ENCODE data around the gene CNTN1.

DNA sequence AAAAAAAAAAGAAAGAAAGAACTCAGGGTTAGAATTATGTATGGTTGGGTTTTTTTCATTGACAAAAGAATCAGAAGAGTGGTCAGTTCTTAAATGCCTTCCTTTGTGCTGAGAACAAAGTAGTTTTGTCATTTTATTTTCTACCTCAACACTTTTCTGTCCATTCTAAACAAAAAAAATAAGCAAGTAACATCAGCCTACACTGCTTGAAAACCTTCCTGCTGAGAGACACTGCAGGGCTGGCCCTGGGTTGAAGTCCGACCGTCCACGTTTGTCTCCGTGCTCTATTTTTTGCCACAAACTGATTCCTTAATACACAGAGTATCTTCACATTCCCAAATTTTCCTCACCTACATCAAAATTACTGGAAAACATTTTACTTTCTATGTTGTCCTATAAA, 284.3 kb downstream of the CNTN1 start:
- TF ChIP-seq POLR2AphosphoS5 (IDR thresholded peaks at IDR 0.05): no peak
- TF ChIP-seq, protein P1, sequence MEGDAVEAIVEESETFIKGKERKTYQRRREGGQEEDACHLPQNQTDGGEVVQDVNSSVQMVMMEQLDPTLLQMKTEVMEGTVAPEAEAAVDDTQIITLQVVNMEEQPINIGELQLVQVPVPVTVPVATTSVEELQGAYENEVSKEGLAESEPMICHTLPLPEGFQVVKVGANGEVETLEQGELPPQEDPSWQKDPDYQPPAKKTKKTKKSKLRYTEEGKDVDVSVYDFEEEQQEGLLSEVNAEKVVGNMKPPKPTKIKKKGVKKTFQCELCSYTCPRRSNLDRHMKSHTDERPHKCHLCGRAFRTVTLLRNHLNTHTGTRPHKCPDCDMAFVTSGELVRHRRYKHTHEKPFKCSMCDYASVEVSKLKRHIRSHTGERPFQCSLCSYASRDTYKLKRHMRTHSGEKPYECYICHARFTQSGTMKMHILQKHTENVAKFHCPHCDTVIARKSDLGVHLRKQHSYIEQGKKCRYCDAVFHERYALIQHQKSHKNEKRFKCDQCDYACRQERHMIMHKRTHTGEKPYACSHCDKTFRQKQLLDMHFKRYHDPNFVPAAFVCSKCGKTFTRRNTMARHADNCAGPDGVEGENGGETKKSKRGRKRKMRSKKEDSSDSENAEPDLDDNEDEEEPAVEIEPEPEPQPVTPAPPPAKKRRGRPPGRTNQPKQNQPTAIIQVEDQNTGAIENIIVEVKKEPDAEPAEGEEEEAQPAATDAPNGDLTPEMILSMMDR (IDR thresholded peaks at IDR 0.05): no peak
- no peak for TF ChIP-seq POLR2A (IDR thresholded peaks at IDR 0.05)
